ENCODE measurements around the gene TMUB2. TPM values are rescaled to one million over a fixed set of nuclear protein-coding genes. Genes with fewer than 3 reads are reported as not detected.

The TMUB2 gene
- total RNA-seq, 3 donors from 2014 or later = 15.2 to 19.6 (median 17.9) TPM

GRCh38 chr17:44216173-44216572 lies 29.4 kb downstream of the TMUB2 start:
- Mint-ChIP-seq H3K27me3 (ENCODE audit: low read depth) (no peaks in the 10 kb centered on the region), H3K4me3 (peak overlapping the region; percentile 84), H3K9me3 (no peaks in the 10 kb centered on the region), H3K36me3 (ENCODE audit: insufficient read depth) (peaks cover 36% of the 10 kb centered on the region), H3K4me1 (ENCODE audit: low read depth) (peaks cover 56% of the 10 kb centered on the region)
- ATAC-seq = no peak
- DNase-seq = no peak

DNA sequence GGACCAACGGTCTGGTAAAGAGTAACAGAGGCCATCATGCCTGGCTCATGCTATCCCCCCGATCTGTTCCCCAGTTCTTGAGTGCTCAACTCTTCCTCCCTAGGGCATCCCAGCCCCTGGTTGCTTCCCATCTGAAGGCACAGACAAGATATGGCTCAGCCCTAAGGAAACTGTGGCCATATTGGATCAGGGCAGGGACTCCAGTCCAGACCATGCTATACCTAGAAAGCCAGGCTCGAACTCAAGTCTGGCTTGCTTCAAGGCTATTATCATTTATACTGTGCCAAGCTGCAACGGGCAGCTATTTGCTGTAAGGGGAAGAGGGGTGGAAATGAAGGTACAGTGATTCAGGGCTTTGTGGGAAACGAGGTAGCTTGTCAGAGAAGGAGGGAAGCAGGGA lies 29.9 kb downstream of the TMUB2 start:
- Mint-ChIP-seq H3K27me3 (ENCODE audit: low read depth) (no peaks in the 10 kb centered on the region), H3K4me1 (ENCODE audit: low read depth) (peaks cover 52% of the 10 kb centered on the region), H3K36me3 (ENCODE audit: insufficient read depth) (peaks cover 36% of the 10 kb centered on the region), H3K4me3 (peak overlapping the region; percentile 84), H3K9me3 (no peaks in the 10 kb centered on the region)
- DNase-seq (no peak), ATAC-seq (no peak)

DNA sequence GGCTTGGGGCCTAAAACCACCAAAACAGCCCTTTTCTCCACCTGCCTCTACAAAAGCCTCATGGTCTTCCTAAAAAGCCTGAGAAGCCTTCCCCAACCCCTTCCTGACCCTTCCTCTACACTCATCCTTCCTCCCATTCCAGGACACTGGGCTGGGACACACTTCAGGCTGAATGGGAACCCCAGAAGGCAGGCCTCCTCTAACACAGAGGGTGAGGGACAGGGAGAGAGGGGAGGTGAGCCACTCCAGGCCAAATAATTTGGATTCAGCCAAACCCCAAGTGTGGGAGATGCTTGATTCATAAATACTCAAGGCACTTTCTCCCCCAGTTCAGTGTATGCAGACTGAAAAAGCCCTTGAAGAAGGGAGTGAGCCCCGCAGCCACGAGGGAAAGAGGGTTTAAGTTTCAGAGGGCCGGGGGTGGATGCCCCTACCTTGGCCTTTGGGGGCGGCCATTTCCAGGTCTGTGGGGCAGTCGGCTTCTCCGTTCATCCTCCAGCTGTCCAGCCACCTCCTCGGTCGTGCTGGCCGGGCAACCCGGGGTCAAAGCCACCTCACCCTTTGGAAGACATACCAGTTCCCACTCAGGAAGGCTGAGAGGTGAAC lies 31.1 kb downstream of the TMUB2 start:
- no peaks in the 10 kb centered on the region for H3K9me3 Mint-ChIP-seq
- no peak for ATAC-seq
- no peak for DNase-seq
- H3K4me3 Mint-ChIP-seq = peak overlapping the region; percentile 84
- H3K4me1 Mint-ChIP-seq (ENCODE audit: low read depth) = peaks cover 58% of the 10 kb centered on the region
- H3K36me3 Mint-ChIP-seq (ENCODE audit: insufficient read depth) = peaks cover 36% of the 10 kb centered on the region
- no peaks in the 10 kb centered on the region for H3K27me3 Mint-ChIP-seq (ENCODE audit: low read depth)

DNA sequence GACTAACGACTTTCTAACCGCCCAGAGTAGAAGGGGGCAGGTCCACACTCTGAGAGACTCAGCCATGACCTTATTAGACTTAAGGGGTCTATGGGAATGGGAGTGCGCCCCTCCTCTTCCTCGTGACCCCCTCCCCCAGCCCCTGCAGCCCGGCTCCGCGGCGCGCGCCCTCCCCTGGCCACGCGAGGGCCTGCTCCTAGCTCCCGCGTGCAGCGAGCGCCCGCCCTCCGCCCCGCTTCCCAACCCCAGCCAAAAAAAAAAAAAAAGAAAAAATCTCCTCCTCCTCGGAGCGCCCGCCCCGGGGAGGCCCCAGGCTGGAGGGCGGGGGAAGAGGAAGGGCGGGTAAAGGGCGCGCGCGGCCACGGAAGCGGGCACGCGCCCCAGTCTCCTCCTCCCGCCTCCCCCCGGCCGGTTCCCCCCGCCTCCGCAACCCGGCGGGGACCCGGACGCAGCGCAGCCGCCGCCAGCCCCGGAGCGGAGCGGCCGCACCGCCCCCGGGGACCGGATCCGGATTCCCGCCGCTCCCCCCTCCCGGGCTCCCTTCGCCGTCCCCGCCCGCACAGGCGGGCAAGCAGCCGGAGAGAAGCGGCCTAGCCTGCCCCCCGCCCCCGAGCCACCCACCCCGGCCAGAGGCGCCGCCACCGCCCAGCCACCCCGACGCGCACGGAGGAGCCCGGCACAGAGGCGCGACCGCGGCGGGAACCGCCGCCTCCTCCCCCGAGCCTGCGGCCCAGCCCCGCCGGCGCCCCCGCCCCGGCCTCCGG lies 31.8 kb downstream of the TMUB2 start:
- Mint-ChIP-seq H3K9me3 (no peaks in the 10 kb centered on the region), H3K4me3 (peak overlapping the region; percentile 84), H3K27me3 (ENCODE audit: low read depth) (no peaks in the 10 kb centered on the region), H3K36me3 (ENCODE audit: insufficient read depth) (peaks cover 35% of the 10 kb centered on the region), H3K4me1 (ENCODE audit: low read depth) (peaks cover 52% of the 10 kb centered on the region)
- DNase-seq = peak; percentile 86
- ATAC-seq = peak; percentile 35 to 36

DNA sequence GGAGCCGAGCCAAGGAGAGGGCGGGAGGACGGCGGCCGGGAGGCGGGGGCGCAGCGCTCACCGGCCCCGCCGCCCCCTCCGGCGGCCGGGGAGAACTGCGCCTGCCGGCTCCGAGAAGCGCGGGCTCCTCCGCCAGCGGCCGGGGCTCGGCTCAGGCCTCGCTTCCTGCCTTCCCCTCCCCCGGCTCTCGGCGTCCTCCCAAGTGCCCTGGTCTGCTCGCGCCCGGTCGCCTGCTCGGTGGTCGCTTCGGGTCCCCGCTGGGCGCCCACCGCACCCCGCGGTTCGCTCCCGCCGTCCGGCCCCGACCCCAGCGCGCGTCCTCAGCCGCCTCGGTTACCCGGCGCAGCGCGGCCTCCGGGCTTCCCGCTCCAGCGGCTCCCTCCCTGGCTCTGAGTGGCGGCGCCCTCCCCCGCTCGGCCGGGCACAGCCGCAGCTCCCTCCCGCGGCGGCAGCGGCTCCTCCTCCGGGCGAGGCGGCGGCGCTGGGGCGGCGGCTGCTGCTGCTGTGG lies 32.4 kb downstream of the TMUB2 start:
- DNase-seq = peak; percentile 59
- Mint-ChIP-seq H3K36me3 (ENCODE audit: insufficient read depth) (peaks cover 29% of the 10 kb centered on the region), H3K4me1 (ENCODE audit: low read depth) (peaks cover 46% of the 10 kb centered on the region), H3K9me3 (no peaks in the 10 kb centered on the region), H3K27me3 (ENCODE audit: low read depth) (no peaks in the 10 kb centered on the region), H3K4me3 (no peak overlapping the region)
- peak; percentile 58 to 62 for ATAC-seq

GRCh38 chr17:44219616-44220212 lies 32.9 kb downstream of the TMUB2 start, which contains the start of gene UBTF:
Gene UBTF, minus strand, starts transcription at chr17:44219675. Its CDS starts 1,446 bp downstream, at chr17:44218229.
- DNase-seq = peak; percentile 65
- ATAC-seq = peak; percentile 31 to 36
- Mint-ChIP-seq H3K36me3 (ENCODE audit: insufficient read depth) (peaks cover 23% of the 10 kb centered on the region), H3K4me1 (ENCODE audit: low read depth) (peaks cover 40% of the 10 kb centered on the region), H3K4me3 (peak within 1 kb of the TSS; percentile 91), H3K27me3 (ENCODE audit: low read depth) (no peaks in the 10 kb centered on the region), H3K9me3 (no peaks in the 10 kb centered on the region)

- H3K4me1 Mint-ChIP-seq (ENCODE audit: low read depth) = peaks cover 33% of the 10 kb centered on the region
- ATAC-seq = peak; percentile 15 to 23
Measured at GRCh38 chr17:44220213-44221083, 33.7 kb downstream of the TMUB2 start.

DNA sequence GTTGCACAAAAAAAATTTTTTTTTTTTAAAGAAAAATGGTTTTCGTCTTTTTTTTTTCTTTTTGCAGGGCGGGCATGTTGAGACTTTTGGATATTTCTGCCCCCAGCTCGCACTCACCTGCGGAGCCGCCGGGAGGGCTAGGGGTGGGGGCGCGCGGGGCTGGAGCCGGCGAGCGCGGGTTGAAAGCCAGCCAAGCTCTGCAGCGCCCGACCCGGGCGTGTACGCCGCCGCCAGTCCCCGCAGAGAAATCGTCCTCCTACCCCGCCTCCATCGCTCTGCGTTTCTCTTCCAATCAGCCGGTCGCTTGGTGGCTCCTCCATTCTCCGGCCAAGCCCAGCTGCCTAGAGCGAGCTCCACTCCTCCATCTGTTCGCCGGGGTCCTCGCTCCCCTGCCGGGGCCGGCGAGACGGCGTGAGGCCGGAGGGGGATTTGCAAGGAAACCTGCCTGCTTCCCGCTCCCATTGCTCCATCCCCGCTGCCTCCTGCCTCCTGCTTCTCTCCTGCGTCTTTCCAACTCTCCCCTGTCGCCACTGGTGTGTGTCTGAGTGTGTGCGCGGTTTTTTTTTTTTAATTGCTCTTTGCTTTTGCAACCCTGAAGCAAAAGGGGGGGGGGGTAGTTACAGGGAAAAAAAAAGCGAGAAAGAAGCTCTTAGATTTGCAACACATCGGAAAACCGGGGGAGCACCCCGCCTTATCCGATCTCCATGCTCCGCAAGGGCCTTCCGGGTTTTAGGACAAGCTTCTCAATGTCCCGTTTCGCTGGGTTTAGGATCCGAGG lies 34.5 kb downstream of the TMUB2 start:
- peak; percentile 40 for DNase-seq
- Mint-ChIP-seq H3K9me3 (no peaks in the 10 kb centered on the region), H3K4me3 (peak overlapping the region; percentile 92), H3K36me3 (ENCODE audit: insufficient read depth) (peaks cover 10% of the 10 kb centered on the region), H3K4me1 (ENCODE audit: low read depth) (peaks cover 25% of the 10 kb centered on the region), H3K27me3 (ENCODE audit: low read depth) (no peaks in the 10 kb centered on the region)
- ATAC-seq = peak; percentile 22 to 23

More at GRCh38 chr17:44220213-44221083, 33.7 kb downstream of the TMUB2 start:
- peaks cover 17% of the 10 kb centered on the region for H3K36me3 Mint-ChIP-seq (ENCODE audit: insufficient read depth)
- H3K27me3 Mint-ChIP-seq (ENCODE audit: low read depth) = no peaks in the 10 kb centered on the region
- no peaks in the 10 kb centered on the region for H3K9me3 Mint-ChIP-seq
- peak overlapping the region; percentile 92 for H3K4me3 Mint-ChIP-seq
- DNase-seq = peak; percentile 44

DNA sequence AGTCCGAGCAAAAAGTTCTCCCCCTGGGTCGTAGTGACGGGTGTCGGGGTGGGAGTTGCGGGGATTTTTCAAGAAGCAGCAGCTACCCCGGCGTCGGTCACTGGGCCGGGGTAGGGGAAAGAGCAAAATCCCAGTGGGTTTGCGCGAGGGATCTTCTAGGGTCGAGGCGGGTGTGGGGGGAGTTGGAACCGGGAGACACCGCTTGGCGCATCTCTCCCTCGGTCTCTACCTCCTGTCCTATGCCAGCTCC lies 35.0 kb downstream of the TMUB2 start:
- ATAC-seq = no peak
- Mint-ChIP-seq H3K4me1 (ENCODE audit: low read depth) (peaks cover 20% of the 10 kb centered on the region), H3K9me3 (no peaks in the 10 kb centered on the region), H3K4me3 (peak overlapping the region; percentile 92), H3K36me3 (ENCODE audit: insufficient read depth) (peaks cover 6% of the 10 kb centered on the region), H3K27me3 (ENCODE audit: low read depth) (no peaks in the 10 kb centered on the region)
- no peak for DNase-seq

DNA sequence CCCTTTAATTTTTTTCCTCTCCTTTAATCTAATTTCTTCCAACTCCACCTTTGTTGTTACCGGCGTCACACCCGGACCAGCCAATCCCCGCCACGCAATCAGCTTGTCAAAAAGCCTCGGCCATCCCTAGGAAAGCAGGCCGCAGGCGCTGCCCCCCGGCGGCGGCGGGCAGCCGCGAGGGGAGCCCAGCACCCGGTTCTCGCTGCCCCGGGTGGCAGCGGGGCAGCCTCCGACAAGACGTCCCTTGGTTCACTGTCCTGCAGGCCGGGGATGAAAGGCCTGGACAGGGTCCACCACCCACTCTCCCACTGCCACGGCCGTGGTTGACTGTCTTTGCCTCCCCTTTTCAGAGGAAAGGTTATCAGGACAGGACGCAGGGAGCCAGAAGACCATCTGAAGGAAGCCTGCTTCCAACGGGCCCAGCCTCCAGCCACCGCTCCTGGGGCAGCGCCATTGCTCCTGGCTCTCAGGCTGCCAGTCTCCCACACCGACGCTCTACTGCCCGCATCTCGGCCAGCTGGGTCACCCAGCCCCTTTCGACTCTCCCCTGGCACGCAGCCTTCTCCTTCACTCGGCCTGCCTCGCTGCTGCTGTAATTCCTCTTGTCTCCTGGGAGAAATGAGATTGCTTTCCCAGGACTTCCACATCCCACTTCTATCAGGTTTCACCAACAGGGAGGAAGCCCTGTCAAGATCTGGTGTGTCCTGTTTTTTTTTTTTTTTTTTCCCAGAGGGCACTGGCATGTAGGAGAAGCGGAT lies 35.5 kb downstream of the TMUB2 start:
- Mint-ChIP-seq H3K4me1 (ENCODE audit: low read depth) (peaks cover 16% of the 10 kb centered on the region), H3K36me3 (ENCODE audit: insufficient read depth) (peaks cover 3% of the 10 kb centered on the region), H3K9me3 (no peaks in the 10 kb centered on the region), H3K4me3 (peak overlapping the region; percentile 92), H3K27me3 (ENCODE audit: low read depth) (no peaks in the 10 kb centered on the region)
- DNase-seq (no peak), ATAC-seq (no peak)

DNA sequence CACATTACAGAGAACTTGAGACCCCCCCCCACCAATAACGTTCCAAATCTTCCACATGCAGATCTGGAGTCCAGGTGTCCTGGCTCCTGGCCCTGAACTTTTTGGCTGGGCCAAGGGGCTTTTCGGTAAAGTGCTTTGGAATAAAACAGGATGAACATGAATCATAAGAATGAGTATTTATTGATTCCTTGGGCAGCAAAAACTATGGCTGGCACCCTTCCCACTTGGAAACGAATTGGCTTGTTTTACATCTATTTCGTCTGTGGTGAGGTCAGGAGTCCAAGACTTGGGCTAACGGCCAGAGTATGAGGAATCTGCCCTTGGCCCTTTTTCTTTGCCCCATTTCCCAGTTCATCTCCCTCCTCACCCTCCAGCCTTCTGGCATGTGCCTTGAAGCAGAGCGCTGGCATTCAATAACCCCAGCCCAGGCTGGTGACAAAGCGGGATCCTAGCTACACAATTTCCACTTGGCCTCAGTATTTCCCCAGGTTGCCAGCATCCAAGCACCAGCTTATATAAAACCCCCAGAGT lies 36.8 kb downstream of the TMUB2 start:
- H3K4me1 Mint-ChIP-seq (ENCODE audit: low read depth) = peaks cover 11% of the 10 kb centered on the region
- ATAC-seq = no peak
- no peaks in the 10 kb centered on the region for H3K36me3 Mint-ChIP-seq (ENCODE audit: insufficient read depth)
- no peaks in the 10 kb centered on the region for H3K9me3 Mint-ChIP-seq
- H3K4me3 Mint-ChIP-seq = no peak overlapping the region
- DNase-seq = no peak
- no peaks in the 10 kb centered on the region for H3K27me3 Mint-ChIP-seq (ENCODE audit: low read depth)

DNA sequence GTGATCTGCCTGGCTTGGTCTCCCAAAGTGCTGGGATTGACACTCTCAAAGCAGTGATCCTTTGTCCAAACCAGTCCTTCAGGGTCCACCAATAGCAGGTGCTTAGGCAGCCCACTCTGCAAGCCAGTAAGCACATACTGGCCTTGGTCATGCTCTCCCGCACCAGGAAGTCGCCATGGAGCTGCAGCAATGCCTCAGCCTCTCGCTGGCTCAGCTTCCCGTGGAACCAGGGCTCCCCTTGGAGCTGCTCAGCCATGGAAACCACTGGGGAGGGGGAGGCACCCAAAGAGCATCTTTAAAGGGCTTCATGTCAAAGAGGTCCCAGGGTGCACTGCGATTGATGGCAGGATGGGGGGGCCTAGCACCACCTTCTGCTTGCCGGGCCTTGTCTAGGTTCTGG lies 42.3 kb downstream of the TMUB2 start:
- H3K4me1 Mint-ChIP-seq (ENCODE audit: low read depth) = no peaks in the 10 kb centered on the region
- no peak for ATAC-seq

GRCh38 chr17:44230140-44230539 lies 43.4 kb downstream of the TMUB2 start:
- Mint-ChIP-seq H3K4me3 (no peak overlapping the region), H3K4me1 (ENCODE audit: low read depth) (peaks cover 4% of the 10 kb centered on the region), H3K36me3 (ENCODE audit: insufficient read depth) (no peaks in the 10 kb centered on the region), H3K27me3 (ENCODE audit: low read depth) (peaks cover 2% of the 10 kb centered on the region), H3K9me3 (no peaks in the 10 kb centered on the region)
- no peak for DNase-seq
- no peak for ATAC-seq

More for the DNA sequence above, 42.3 kb downstream of the TMUB2 start:
- Mint-ChIP-seq H3K27me3 (ENCODE audit: low read depth) (peaks cover 2% of the 10 kb centered on the region), H3K4me3 (no peak overlapping the region), H3K36me3 (ENCODE audit: insufficient read depth) (no peaks in the 10 kb centered on the region), H3K9me3 (no peaks in the 10 kb centered on the region)
- no peak for DNase-seq

All from activated T-cell treated with anti-CD3 and anti-CD28 coated beads, Interleukin-2, amount 50 U/mL, for 4 hours (primary cell).